Mucosa of rectum (tissue), 2 donors: Measurements from ENCODE around the gene IPMK.
A peak's percentile ranks its signal among the peaks of the same experiment; 100 is the strongest.

Experiments
- H3K27ac ChIP-seq, 2 donors: one replicate each; pipeline ENCODE4 v1.7.0; 2013; ENCODE audit warnings: inconsistent platforms in 2 of 2, low read depth in 2 of 2, low read length in 2 of 2
- H3K27me3 ChIP-seq, 2 donors: one replicate each; pipeline ENCODE4 v1.7.0; 2013; ENCODE audit warnings: low read length in 2 of 2; ENCODE audit not compliant: control insufficient read depth in 2 of 2, insufficient read depth in 2 of 2
- H3K36me3 ChIP-seq, 2 donors: one replicate each; pipeline ENCODE4 v1.7.0; 2013; ENCODE audit warnings: low read length in 2 of 2; ENCODE audit not compliant: control insufficient read depth in 2 of 2, insufficient read depth in 2 of 2
- H3K4me1 ChIP-seq, 2 donors: one replicate each; pipeline ENCODE4 v1.7.0; 2013; ENCODE audit warnings: low read length in 2 of 2, mild to moderate bottlenecking in 1 of 2; ENCODE audit not compliant: control insufficient read depth in 2 of 2, insufficient read depth in 2 of 2
- H3K4me3 ChIP-seq, 2 donors: one replicate each; pipeline ENCODE4 v1.7.0; 2013; ENCODE audit warnings: low read length in 2 of 2
- H3K9ac ChIP-seq, 2 donors: one replicate each; pipeline ENCODE4 v1.7.0; 2013; ENCODE audit warnings: low read length in 2 of 2, low read depth in 1 of 2, mild to moderate bottlenecking in 1 of 2
- H3K9me3 ChIP-seq, 2 donors: one replicate each; pipeline ENCODE4 v1.7.0; 2013; ENCODE audit warnings: low read length in 2 of 2; ENCODE audit not compliant: control insufficient read depth in 2 of 2
- donor health status: healthy.
- donor health status: Normal muscosa, but diverticular disease.

IPMK gene

DNA sequence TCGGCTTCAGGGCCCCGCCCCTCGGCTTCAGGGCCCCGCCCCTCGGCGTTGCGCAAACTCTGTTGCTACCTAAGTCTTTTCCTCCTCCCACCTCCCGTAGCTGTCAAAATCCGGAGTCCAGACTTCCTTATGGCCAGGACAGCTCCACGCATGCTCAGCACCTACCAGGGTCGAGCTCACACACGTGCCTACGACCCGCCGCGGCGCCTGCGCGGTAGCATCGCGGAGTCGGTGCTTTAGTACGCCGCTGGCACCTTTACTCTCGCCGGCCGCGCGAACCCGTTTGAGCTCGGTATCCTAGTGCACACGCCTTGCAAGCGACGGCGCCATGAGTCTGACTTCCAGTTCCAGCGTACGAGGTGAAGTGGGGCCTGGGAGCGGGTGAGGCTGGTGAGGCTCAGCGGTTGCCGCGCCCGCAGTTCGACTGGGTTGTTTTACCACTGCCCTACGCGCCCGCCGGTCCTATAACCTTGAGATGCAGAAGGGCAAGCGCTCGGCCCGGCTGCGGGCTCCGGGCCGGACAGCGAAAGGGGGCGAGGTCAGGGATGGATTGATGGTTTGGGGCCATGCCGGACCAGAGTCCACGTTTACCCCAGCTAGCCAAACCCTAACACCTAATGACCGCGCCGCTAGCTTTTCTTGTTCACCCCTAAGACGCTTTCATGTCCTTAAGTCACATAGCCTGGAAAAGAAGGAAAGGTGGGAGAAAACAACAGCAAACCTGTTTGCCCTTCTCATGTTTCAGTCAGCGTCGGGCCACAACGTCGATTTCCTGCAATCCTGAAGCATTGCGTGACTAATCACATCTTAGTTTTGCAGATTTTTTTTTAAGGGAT, 1.5 kb upstream of the IPMK start, which contains the start of gene CISD1:
TSS of gene CISD1 (plus strand) at position 217 of the 836 bp plus-strand sequence. CDS start at position 329, 112 bp downstream.
- Histone ChIP-seq H3K4me3 (peak within 1 kb of the TSS; percentile 85 to 98), H3K27me3 (no peaks in the 10 kb centered on the region), H3K9me3 (no peaks in the 10 kb centered on the region), H3K9ac (peak within 1 kb of the TSS; percentile 64 to 99), H3K4me1 (peaks cover 18 to 23% of the 10 kb centered on the region in 2 donors), H3K36me3 (no peaks in the 10 kb centered on the region), H3K27ac (peak within 1 kb of the TSS; percentile 98)

DNA sequence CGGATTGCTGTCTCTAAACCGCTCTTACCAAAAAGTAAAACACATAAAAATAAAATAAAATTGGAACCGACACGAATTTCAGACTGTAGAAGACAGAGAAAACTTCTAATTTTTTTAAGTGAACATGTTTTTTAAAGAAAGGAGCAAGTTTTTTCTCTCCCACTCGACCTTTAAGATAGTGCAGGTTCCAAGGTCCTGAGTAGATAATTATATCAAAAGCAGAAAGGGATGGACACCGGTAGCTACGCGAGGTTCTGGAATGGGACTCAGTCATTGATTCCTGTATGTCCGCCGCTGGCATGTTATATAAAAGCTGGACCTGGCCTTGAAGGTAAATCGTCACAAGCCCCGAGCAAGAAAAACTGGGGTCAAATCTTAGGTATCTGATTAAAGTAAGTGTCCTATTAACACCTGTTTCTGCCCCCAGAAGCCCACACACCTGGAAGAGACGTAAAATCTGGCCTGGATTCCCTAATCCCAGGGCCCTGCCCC, 806 bp upstream of the IPMK start:
- peaks cover 18 to 23% of the 10 kb centered on the region in 2 donors for H3K4me1 ChIP-seq
- H3K4me3 ChIP-seq: peak overlapping the region; percentile 85 to 98
- H3K9ac ChIP-seq: peak overlapping the region; percentile 64 to 99
- H3K36me3 ChIP-seq: no peaks in the 10 kb centered on the region
- H3K27ac ChIP-seq: peak overlapping the region; percentile 98
- no peaks in the 10 kb centered on the region for H3K27me3 ChIP-seq
- no peaks in the 10 kb centered on the region for H3K9me3 ChIP-seq

DNA sequence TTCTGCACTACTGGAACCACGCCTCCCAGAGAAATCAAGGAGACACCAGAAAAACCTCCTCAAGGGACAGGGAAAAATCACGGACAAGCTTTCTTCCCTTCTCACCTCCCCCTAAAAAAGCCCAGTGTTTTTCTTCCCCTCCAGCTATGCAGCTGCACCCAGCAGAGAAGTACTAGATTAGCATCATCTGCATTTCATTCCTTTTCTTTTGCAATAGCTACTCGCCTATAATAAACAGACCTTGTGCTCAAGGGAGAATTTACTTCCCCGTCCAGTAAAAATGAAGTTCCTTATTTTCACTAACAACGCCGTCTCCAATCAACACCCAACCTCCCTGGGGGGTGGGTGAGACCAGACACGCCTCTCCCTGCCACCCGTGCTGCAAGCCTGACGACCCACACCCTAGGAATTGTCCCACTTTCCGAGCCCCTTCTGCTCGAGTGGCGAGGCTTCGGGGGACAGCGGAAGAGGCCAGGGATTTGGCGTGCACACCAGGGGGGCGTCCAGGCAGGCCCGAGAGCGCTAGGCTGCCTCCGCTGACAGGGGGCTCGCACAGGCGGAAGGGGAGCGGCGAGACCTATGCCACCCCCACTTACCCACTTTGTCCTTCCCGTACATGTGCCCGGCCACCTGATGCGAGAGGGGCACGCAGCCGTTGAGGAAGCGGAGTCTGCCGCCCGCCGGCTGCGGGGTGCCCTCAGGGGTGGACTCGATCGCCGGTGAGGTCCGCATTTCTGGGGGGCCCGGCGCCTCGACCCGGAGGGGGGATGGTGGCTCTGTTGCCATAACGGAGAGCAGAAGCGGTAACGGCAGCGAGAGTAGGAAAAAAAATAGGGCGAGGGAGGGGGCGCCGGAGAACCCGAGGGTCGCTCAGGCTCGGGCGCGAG, 625 bp downstream of the IPMK start:
- H3K4me1 ChIP-seq: peaks cover 18 to 23% of the 10 kb centered on the region in 2 donors
- peak overlapping the region; percentile 87 to 98 for H3K4me3 ChIP-seq
- H3K27me3 ChIP-seq: no peaks in the 10 kb centered on the region
- no peaks in the 10 kb centered on the region for H3K9me3 ChIP-seq
- H3K27ac ChIP-seq: peak overlapping the region; percentile 98
- no peaks in the 10 kb centered on the region for H3K36me3 ChIP-seq
- H3K9ac ChIP-seq: peak overlapping the region; percentile 87 to 99

DNA sequence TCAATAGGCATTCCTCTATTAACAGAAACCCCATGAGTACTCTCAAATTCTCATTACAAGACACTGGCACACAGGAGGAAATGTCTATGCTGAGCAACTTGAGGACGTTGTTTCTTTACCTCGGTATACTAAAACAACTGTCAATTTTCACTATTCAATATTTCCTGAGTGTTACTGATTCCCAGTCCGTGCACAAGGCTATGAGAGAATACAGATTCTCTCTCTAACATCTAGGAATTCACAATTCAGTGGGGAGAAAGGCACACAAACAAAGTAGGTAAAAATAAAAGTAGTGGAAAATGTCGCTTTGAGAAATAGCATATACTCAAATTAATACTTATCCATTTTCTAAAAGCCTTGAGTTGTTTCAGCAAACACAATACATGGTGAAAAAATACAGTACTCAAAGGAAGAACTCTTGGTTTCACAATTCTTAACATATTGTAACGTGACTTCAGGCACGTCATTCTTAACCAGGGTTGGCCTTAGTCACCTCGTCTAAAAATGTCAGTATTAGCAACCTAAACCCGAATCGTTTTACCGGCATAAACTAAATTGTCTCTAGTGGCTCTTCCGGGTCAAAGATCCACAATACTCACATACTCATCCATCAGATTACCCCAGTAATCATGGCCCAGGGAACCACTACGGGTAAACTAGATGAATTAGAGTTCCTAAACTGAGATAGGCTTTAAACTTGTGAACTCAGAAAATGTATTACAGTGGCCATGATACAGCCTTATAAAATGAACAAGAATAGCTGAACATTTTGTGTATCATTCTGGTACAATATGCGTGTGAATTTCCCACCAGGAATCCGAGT, 1.5 kb downstream of the IPMK start:
- H3K4me1 ChIP-seq: peaks cover 18 to 23% of the 10 kb centered on the region in 2 donors
- H3K9ac ChIP-seq: peak overlapping the region; percentile 87 to 99
- no peaks in the 10 kb centered on the region for H3K27me3 ChIP-seq
- H3K27ac ChIP-seq: peak overlapping the region; percentile 98
- no peaks in the 10 kb centered on the region for H3K36me3 ChIP-seq
- H3K9me3 ChIP-seq: no peaks in the 10 kb centered on the region
- peak overlapping the region; percentile 87 to 98 for H3K4me3 ChIP-seq

DNA sequence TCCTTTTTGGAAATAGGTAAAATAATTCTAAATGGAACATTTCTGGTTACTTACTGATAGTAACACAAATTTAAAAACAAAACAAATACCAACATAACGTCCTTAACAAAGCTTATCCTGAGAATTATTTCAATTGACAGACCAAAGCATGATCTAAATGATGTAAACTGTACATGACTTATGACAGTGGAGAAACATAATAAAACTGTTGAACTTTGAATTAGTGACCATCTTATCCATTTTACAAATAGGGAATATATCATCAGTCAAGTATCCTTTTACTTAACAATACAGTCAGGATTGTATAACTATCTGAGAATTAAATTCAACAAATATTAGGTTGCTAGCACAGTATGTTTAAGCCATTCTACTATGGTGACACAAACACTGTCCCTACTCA, 2.4 kb downstream of the IPMK start:
- no peaks in the 10 kb centered on the region for H3K27me3 ChIP-seq
- H3K27ac ChIP-seq: peak overlapping the region; percentile 98
- peak overlapping the region in 1 of 2 donors; percentile 4 for H3K9ac ChIP-seq
- H3K36me3 ChIP-seq: no peaks in the 10 kb centered on the region
- H3K9me3 ChIP-seq: no peaks in the 10 kb centered on the region
- peak overlapping the region in 1 of 2 donors; percentile 87 for H3K4me3 ChIP-seq
- H3K4me1 ChIP-seq: peaks cover 18% of the 10 kb centered on the region in 2 donors

DNA sequence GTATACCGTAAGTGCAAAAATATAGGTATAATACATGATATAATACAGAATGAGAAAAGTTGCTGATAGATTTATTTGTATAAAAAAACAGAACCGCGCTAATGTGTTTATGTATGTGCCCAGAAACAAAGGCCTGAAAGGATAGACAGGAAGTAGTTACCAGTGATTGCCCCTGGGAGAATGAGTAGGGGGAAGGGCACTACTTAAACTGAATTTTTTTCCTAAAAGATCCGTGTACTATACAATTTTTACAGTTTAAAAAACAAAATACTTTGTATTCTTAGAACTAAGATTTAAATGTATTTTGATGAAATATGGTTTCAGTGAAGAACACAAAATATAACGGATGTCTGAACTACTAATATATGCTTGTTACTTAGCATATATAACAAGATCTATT, 2.9 kb downstream of the IPMK start:
- H3K27ac ChIP-seq: no peak overlapping the region
- H3K9me3 ChIP-seq: no peaks in the 10 kb centered on the region
- no peaks in the 10 kb centered on the region for H3K36me3 ChIP-seq
- H3K4me1 ChIP-seq: peaks cover 13 to 16% of the 10 kb centered on the region in 2 donors
- H3K27me3 ChIP-seq: no peaks in the 10 kb centered on the region
- H3K4me3 ChIP-seq: no peak overlapping the region
- no peak overlapping the region for H3K9ac ChIP-seq

DNA sequence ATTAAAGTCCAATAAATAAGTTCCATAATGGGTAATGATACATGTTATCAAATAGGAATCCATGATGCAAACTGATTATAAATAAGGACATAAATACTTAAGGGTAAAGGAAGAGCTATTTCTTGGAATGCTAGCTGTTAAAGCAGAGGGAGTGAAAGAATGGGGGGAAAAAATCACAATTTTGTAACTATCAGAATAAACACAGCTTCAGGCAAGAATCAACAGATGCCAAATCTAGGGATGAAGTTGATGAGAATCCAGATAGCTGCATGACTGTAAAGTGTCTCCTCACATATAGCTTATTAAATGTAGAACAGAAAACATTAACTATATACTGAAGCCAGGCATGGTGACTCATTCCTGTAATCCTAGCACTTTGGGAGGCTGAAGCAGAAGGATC, 4.9 kb downstream of the IPMK start:
- Histone ChIP-seq H3K27ac (no peak overlapping the region), H3K4me3 (no peak overlapping the region)

DNA sequence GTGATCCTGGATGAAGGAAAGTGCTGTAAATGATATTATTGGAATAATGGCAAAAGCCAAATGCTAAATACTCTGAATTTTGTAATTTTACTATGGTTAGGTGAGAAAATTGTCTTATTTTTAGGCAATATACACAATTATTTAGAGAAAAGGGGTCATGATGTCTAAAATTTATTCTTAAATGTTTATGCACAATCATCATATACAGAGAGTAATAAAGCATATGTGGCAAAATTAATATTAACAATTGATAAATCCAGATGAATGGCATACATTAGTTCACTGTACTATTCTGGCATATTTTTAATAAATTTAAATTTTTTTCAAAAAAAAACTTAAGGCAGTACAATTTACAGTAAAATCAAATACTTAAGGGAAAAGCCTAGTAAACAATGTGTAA, 7.4 kb downstream of the IPMK start:
- H3K9ac ChIP-seq: no peak overlapping the region
- no peaks in the 10 kb centered on the region for H3K27me3 ChIP-seq
- H3K4me3 ChIP-seq: no peak overlapping the region
- H3K9me3 ChIP-seq: no peaks in the 10 kb centered on the region
- no peak overlapping the region for H3K27ac ChIP-seq
- H3K4me1 ChIP-seq: peaks cover 2 to 7% of the 10 kb centered on the region in 2 donors
- H3K36me3 ChIP-seq: peaks cover 0 to 2% of the 10 kb centered on the region in 2 donors

More for the DNA sequence above, 4.9 kb downstream of the IPMK start:
- Histone ChIP-seq H3K4me1 (peaks cover 10 to 16% of the 10 kb centered on the region in 2 donors), H3K9me3 (no peaks in the 10 kb centered on the region), H3K27me3 (no peaks in the 10 kb centered on the region), H3K36me3 (no peaks in the 10 kb centered on the region), H3K9ac (no peak overlapping the region)

DNA sequence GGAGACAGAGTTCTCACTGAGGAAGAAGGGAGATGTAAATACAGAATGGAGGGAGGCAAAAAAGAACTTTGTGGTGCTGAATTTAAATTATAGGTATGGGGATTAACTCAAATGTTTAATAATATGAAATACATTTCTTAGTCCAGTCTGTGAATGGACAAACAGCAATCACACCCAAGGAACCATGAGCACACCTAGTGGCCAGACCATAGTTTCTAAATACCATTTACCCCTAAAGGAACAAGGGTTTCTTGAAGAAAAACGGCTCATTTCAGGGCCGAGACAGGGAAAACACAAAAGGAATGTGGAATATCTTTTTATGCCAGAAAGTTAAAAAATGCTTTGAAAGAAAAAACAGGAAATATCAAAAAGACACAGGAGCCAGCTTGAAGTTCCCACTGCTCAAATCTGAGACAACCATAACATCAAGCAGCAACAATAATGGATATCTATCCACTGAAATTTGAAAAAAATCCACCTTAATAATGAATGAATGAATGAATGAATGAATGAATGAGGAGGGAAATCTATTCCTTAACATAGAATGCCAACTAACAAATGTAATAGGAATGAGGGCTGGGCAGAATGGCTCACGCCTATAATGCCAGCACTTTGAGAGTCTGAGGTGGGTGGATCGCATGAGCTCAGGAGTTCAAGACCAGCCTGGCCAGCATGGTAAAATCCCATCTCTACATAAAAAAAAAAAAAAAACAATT, 8.6 kb downstream of the IPMK start:
- Histone ChIP-seq H3K9ac (no peak overlapping the region), H3K27me3 (no peaks in the 10 kb centered on the region), H3K27ac (no peak overlapping the region), H3K36me3 (peaks cover 0 to 2% of the 10 kb centered on the region in 2 donors), H3K9me3 (no peaks in the 10 kb centered on the region), H3K4me3 (no peak overlapping the region), H3K4me1 (no peaks in the 10 kb centered on the region)
